ENCODE results near the gene KCNK17. TPM values are rescaled to one million over a fixed set of nuclear protein-coding genes. Genes with fewer than 3 reads are reported as not detected.

KCNK17 gene
- total RNA-seq, 2 donors from 2014 or later: 0.37 TPM; not detected in 1

GRCh38 chr6:39327507-39327906 is 13.3 kb upstream of the KCNK17 start:
- no peaks in the 10 kb centered on the region for H3K36me3 ChIP-seq (ENCODE audit: control insufficient read depth, insufficient read depth, low read length)
- Mint-ChIP-seq H3K27ac (no peak overlapping the region), H3K36me3 (ENCODE audit: low read depth) (no peaks in the 10 kb centered on the region), H3K9me3 (no peaks in the 10 kb centered on the region), H3K4me1 (no peaks in the 10 kb centered on the region), H3K4me3 (no peak overlapping the region), H3K27me3 (ENCODE audit: insufficient read depth) (peaks cover 19% of the 10 kb centered on the region)
- TF ChIP-seq, protein P1, sequence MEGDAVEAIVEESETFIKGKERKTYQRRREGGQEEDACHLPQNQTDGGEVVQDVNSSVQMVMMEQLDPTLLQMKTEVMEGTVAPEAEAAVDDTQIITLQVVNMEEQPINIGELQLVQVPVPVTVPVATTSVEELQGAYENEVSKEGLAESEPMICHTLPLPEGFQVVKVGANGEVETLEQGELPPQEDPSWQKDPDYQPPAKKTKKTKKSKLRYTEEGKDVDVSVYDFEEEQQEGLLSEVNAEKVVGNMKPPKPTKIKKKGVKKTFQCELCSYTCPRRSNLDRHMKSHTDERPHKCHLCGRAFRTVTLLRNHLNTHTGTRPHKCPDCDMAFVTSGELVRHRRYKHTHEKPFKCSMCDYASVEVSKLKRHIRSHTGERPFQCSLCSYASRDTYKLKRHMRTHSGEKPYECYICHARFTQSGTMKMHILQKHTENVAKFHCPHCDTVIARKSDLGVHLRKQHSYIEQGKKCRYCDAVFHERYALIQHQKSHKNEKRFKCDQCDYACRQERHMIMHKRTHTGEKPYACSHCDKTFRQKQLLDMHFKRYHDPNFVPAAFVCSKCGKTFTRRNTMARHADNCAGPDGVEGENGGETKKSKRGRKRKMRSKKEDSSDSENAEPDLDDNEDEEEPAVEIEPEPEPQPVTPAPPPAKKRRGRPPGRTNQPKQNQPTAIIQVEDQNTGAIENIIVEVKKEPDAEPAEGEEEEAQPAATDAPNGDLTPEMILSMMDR (conservative IDR thresholded peaks at IDR 0.05): no peak
- no peak for DNase-seq
- H3K27ac ChIP-seq (ENCODE audit: low read depth, low read length): no peak overlapping the region
- 87 to 94% methylated on average over 3 to 5 of the region's 5 CpGs for WGBS, 2 experiments (ENCODE audit: insufficient coverage in 1 of 2, insufficient read length in 1 of 2)
- H3K9ac ChIP-seq (ENCODE audit: extremely low read depth, low read length, poor library complexity, severe bottlenecking): no peak overlapping the region
- no peak overlapping the region for H3K4me3 ChIP-seq (ENCODE audit: low read length)
- H3K4me1 ChIP-seq (ENCODE audit: control insufficient read depth, insufficient read depth, low read length): no peaks in the 10 kb centered on the region
- H3K9me3 ChIP-seq (ENCODE audit: control insufficient read depth, low read length): no peaks in the 10 kb centered on the region
- H3K27me3 ChIP-seq (ENCODE audit: control insufficient read depth, insufficient read depth, low read length, poor library complexity, severe bottlenecking): peaks cover 6% of the 10 kb centered on the region

GRCh38 chr6:39322306-39322850 is 8.2 kb upstream of the KCNK17 start, which contains the start of gene KCNK16:
Gene KCNK16, minus strand, starts transcription at chr6:39322702. Its CDS starts 162 bp downstream, at chr6:39322540.
- DNase-seq: no peak
- H3K27ac Mint-ChIP-seq: no peak within 1 kb of the TSS
- 86 to 95% methylated on average over 5 to 11 of the region's 11 CpGs for WGBS, 2 experiments (ENCODE audit: insufficient coverage in 1 of 2, insufficient read length in 1 of 2)
- no peaks in the 10 kb centered on the region for H3K36me3 ChIP-seq (ENCODE audit: control insufficient read depth, insufficient read depth, low read length)
- H3K27me3 ChIP-seq (ENCODE audit: control insufficient read depth, insufficient read depth, low read length, poor library complexity, severe bottlenecking): peaks cover 15% of the 10 kb centered on the region
- H3K4me1 Mint-ChIP-seq: no peaks in the 10 kb centered on the region
- H3K9ac ChIP-seq (ENCODE audit: extremely low read depth, low read length, poor library complexity, severe bottlenecking): no peak within 1 kb of the TSS
- H3K4me3 ChIP-seq (ENCODE audit: low read length): no peak within 1 kb of the TSS
- TF ChIP-seq, protein P1 (conservative IDR thresholded peaks at IDR 0.05): no peak
- no peaks in the 10 kb centered on the region for H3K4me1 ChIP-seq (ENCODE audit: control insufficient read depth, insufficient read depth, low read length)
- no peaks in the 10 kb centered on the region for H3K36me3 Mint-ChIP-seq (ENCODE audit: low read depth)
- H3K27ac ChIP-seq (ENCODE audit: low read depth, low read length): no peak within 1 kb of the TSS
- no peaks in the 10 kb centered on the region for H3K9me3 ChIP-seq (ENCODE audit: control insufficient read depth, low read length)
- H3K4me3 Mint-ChIP-seq: no peak within 1 kb of the TSS
- no peaks in the 10 kb centered on the region for H3K9me3 Mint-ChIP-seq
- H3K27me3 Mint-ChIP-seq (ENCODE audit: insufficient read depth): peaks cover 29% of the 10 kb centered on the region

GRCh38 chr6:39321761-39322160 is 7.5 kb upstream of the KCNK17 start:
- Histone ChIP-seq H3K9ac (ENCODE audit: extremely low read depth, low read length, poor library complexity, severe bottlenecking) (no peak overlapping the region), H3K4me3 (ENCODE audit: low read length) (no peak overlapping the region), H3K27me3 (ENCODE audit: control insufficient read depth, insufficient read depth, low read length, poor library complexity, severe bottlenecking) (peaks cover 21% of the 10 kb centered on the region), H3K4me1 (ENCODE audit: control insufficient read depth, insufficient read depth, low read length) (no peaks in the 10 kb centered on the region), H3K9me3 (ENCODE audit: control insufficient read depth, low read length) (no peaks in the 10 kb centered on the region), H3K36me3 (ENCODE audit: control insufficient read depth, insufficient read depth, low read length) (no peaks in the 10 kb centered on the region), H3K27ac (ENCODE audit: low read depth, low read length) (no peak overlapping the region)
- 78 to 100% methylated on average over 3 to 5 of the region's 5 CpGs for WGBS, 2 experiments (ENCODE audit: insufficient coverage in 1 of 2, insufficient read length in 1 of 2)
- no peaks in the 10 kb centered on the region for H3K36me3 Mint-ChIP-seq (ENCODE audit: low read depth)
- no peaks in the 10 kb centered on the region for H3K9me3 Mint-ChIP-seq
- no peak overlapping the region for H3K4me3 Mint-ChIP-seq
- H3K27ac Mint-ChIP-seq: no peak overlapping the region
- TF ChIP-seq, protein P1 (conservative IDR thresholded peaks at IDR 0.05): no peak
- H3K27me3 Mint-ChIP-seq (ENCODE audit: insufficient read depth): peaks cover 33% of the 10 kb centered on the region
- H3K4me1 Mint-ChIP-seq: no peaks in the 10 kb centered on the region
- DNase-seq: no peak

Measured in endodermal cell (in vitro differentiated cells).